Suppressor macrophage (primary cell): ENCODE measurements around the gene LRRC25.
"Not testable (repeated sequence)": the region's sequence is repeated elsewhere in the genome, so short reads cannot be mapped to it uniquely, and the experiment has no call there.

Experiments
- DNase-seq, 4 experiments: peaks; one replicate each; pipeline ENCODE4 v3.0.0-alpha.2; 2020 to 2022

The LRRC25 gene

GRCh38 chr19:18379803-18380747 lies 17.3 kb downstream of the LRRC25 start:
- DNase-seq, result peak; percentile 84 to 90 (median 90)

DNA sequence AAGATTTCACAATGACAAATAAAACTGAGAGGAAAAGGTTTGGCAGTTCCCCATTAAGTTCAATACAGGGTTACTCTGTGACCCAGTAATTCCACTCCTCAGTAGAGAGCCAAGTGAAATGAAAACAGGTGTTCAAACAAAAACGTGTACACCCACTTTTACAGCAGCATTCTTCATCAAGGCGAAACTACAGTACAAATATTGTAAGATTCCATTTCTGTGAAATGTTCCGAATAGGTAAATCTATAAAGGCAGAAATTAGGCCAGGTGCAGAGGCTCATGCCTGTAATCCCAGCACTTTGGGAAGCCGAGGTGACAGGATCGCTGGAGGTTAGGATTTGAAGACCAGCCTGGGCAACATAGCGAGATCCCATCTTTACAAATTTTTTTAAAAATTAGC lies 20.4 kb downstream of the LRRC25 start:
- DNase-seq, result peak in 1 of 4 experiments; percentile 0

- peak; percentile 98 to 100 (median 99) for DNase-seq
Measured at GRCh38 chr19:18373892-18374629, 23.4 kb downstream of the LRRC25 start.

DNA sequence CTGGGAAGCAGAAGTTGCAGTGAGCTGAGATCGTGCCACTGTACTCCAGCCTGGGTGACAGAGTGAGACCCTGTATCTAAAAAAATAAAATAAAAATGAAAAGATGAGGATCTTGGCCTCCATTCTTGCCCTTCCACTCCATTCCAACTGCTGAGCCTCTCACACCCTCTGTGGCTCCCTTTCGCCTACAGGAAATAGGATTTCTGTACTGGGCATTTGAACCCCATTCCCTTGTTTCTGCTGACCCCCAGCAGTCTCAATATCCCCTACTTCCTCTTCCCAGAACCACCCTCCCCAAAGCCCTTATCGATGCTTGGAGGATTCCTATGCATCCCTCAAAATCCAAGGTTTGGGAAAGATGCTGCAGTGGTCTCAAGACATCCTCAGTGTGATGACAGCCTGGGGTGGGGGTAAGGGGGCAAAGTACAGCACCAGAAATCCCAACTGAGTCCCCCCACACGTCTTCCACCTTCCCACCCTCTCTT lies 24.0 kb downstream of the LRRC25 start:
- DNase-seq, result peak in 1 of 4 experiments; percentile 22

- no peak for DNase-seq
Measured at GRCh38 chr19:18368504-18369222, 28.8 kb downstream of the LRRC25 start.

GRCh38 chr19:18366021-18366435 lies 31.4 kb downstream of the LRRC25 start:
- DNase-seq, result peak; percentile 55 to 85 (median 76)

DNA sequence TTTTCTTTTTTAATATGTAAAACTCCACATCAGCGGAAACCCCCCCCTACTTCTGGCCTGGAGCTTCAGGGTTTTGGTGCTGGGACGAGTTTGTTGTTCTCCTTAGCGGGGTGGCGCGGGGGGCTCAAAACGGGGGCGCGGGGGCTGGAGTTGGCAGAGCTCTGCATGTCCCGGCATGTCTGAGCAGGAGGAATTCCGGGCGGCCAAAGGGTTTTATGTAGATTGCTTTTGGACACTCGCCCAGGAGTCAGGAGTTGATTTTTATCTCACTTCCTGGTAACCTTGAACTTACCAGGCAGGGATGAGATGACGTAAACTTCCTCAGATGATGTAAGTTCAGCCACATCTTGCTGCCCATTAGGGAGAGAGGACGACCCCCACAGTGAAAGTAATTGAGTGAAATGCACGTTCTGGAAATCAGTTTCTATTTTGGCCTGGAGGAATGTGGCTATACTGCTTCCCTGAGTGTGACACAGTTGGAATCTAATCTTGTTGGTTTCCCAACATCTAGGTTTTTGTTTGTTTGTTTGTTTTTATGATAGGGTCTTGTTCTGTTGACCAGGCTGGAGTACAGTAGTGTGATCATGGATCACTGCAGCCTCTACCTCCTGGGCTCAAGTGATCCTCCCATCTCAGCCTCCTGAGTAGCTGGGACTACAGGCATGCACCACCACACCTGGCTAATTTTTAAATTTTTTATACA lies 32.4 kb downstream of the LRRC25 start:
- peak; percentile 86 to 94 (median 90) for DNase-seq

DNA sequence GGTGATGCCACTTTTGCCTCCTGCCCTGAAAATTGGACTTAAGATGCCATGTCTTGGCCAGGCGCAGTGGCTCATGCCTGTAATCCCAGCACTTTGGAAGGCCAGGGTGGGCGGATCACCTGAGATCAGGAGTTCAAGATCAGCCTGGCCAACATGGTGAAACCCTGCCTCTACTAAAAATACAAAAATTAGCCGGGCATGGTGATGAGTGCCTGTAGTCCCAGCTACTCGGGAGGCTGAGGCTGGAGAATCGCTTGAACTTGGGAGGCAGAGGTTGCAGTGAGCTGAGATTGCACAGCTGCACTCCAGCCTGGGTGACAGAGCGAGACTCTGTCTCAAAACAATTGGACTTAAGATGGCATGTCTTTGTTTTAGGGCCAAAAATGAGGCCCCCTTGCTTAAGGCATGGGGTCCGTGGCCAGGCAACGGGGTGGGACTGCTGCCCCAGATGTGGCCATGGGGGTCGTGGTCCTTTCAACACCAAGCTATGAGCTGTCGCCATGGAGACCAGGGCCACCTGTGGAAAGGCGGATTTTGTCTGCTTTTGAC lies 33.1 kb downstream of the LRRC25 start:
- DNase-seq, result not testable (repeated sequence)

GRCh38 chr19:18363787-18364186 lies 33.6 kb downstream of the LRRC25 start:
- no peak for DNase-seq

DNA sequence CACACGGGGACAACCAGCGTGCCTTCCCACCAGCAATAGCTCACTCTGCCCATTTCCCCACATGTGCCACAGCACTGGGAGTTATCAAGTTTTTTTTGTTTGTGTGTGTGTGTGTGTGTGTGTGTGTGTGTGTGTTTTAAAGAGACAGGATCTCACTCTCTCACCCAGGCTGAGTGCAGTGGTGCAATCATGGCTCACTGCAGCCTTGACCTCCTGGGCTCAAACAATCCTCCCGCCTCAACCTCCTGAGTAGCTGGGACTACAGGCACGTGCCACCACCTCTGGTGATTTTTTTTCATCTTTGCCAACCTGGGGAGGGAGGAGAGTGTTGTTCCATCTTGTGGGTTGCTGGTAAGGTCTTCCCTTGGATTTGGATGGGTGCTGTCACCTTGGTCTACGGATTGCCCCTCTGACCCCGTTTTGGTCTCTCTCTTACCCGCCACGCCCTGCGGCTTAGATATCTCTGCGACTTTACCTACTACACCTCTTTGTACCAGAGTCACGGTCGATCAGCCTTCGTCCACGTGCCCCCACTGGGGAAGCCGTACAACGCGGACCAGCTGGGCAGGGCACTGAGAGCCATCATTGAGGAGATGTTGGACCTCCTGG lies 34.4 kb downstream of the LRRC25 start:
- DNase-seq, result no peak

DNA sequence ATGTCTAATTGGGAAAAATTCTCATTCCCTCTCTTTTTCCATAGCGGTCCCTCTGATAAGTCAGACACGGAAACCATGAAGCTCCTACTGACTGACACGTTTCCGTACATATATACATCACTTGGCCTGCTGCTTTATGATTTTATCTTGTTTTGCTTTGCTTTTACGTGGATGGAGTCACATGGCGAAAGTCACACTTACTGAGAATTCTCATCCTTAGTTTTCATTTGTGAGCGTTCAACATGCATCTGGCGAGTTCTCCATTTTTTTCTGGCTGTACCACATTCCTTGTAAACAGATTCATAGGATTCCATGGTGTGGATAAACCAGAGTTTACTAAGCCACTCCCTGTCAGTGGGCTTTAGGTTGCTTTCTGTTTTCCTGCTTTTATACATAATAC lies 35.8 kb downstream of the LRRC25 start:
- no peak for DNase-seq

DNA sequence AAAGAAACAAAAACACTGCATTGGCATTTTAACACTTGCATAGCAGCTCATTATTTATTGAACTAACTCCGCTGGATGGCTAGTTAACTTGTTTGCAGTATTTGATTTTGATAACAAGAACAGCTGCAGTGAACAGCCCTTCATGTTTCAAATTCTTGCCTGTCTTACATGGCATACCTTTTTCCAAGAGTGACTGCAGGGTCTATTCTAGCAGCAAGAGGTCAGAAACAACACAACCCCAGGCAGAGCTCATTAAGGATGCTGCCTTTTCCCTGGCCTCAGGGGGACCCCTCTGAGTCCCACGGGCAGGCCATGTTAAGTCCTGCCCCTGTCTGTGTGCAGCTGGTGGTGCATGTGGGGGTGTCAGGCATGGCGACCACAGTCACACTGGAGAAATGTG lies 40.4 kb downstream of the LRRC25 start:
- DNase-seq, result no peak

- not testable (repeated sequence) for DNase-seq
Measured at GRCh38 chr19:18354743-18355142, 42.7 kb downstream of the LRRC25 start.

DNA sequence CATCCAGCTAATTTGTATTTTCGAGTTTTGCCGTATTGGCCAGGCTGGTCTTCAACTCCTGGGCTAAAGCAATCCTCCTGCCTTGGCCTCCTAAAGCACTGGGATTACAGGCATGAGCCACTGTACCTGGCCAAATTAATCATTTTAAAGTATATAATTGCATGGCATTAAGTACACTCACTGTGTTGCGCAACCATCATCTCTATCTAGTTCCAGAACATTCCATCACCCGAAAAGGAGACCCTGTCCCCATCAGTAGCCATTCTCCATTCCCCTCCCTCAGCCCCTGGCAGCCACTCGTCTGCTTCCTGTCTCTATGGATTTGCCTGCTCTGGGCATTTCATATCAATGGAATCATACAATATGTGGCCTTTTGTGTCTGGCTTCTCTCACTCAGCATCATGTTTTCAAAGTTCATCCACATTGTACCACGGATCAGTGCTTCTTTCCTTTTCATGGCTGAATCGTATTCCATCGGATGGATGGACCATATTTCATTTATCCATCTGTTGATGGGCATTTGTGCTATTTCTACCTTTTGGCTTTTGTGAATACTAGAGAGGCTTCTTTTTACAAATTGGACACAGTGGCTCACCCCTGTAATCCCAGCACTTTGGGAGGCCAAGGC lies 43.9 kb downstream of the LRRC25 start:
- no peak for DNase-seq

DNA sequence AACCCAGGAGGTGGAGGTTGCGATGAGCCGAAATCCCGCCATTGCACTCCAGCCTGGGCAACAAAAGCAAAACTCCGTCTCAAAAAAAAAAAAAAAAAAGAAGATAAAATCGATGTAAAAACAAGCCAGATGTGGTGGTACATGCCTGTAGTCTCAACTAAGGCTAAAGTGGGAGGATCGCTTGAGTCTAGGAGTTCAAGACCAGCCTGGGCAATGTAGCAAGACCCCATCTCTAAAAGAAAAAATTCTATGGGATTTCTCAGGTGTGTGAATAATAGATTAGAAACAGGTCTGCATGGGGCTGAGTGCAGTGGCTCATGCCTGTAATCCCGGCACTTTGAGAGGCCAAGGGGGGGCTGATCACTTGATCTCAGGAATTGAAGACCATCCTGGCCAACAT lies 45.9 kb downstream of the LRRC25 start:
- no peak for DNase-seq

DNA sequence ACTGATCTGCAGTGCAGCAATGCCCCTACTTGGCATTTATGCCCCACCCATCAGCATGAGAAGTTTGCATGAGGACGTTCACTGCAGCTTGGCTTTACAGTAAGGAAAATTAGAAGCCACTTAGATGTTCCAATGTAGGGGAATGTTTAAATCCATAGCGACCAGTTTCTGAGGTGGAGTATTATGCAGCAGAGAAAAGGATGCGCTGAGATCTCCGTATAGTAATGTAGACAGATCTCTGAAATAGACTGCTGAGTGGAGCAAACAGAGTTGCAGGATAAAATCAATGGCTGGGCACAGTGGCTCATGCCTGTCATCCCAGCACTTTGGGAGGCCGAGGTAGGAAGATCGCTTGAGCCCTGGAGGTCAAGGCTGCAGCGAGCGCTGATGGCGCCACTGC lies 46.9 kb downstream of the LRRC25 start:
- DNase-seq, result no peak

DNA sequence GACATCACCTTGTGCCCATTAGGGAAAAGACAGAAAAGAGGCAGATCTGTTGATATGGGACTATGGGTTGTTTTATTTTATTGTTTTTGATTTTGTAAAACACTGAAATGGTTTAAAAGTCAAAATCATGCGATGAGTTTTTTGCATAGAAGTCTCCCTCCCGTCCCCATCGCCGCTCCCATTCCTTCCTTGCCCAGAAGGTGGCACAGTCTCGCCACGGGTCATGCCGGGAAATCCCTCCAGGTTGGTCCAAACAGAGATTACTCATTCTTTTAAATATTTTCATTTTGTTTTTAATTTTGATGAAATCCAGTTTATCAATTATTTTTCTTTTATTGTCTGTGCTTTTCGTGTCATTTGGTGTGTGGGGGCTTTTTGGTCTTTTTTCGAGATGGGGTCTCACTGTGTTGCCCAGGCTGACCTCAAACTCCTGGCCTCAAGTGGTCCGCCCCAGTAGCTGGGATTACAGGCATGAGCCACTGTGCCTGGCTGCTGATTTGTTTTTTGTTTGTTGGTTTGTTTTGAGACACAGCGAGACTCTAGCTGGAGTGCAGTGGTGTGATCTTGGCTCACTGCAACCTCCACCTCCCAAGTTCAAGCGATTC lies 47.8 kb downstream of the LRRC25 start:
- DNase-seq, result peak; percentile 71 to 83 (median 78)

- not testable (repeated sequence) for DNase-seq
Measured at GRCh38 chr19:18348818-18349339, 48.5 kb downstream of the LRRC25 start.

GRCh38 chr19:18348171-18348570 lies 49.3 kb downstream of the LRRC25 start:
- DNase-seq, result no peak

DNA sequence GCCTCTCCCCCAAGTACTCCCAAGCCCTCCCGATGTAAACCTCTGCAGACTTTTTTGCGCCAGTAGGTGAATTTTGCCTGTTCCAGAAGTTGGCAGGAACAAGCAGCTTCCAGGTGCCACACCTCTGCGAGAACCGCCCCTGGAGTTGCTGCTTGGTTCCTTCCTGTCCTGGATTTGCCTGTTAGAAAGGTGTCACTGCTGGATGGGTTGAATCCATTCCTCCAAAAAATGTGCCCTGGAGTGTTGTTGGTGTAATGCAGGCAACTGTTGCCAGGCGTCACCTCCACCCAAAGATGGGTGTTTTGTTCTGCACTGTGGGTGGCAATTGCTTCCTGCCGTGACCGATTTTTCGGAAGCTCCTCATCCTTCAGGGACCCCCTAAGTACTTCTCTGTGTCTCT lies 51.3 kb downstream of the LRRC25 start:
- no peak for DNase-seq
